ENCODE results near the gene TLR5. TPM values are rescaled to one million over a fixed set of nuclear protein-coding genes. Genes with fewer than 3 reads are reported as not detected.
A peak's percentile ranks its signal among the peaks of the same experiment; 100 is the strongest.
"Not testable (repeated sequence)": the region's sequence is repeated elsewhere in the genome, so short reads cannot be mapped to it uniquely, and the experiment has no call there.

TLR5 gene
- total RNA-seq, 3 donors from 2014 or later = 11.5 to 33.5 (median 16.5) TPM

- Histone ChIP-seq H3K27ac (no peak overlapping the region), H3K9me3 (no peaks in the 10 kb centered on the region), H3K36me3 (no peaks in the 10 kb centered on the region), H3K27me3 (no peaks in the 10 kb centered on the region), H3K4me1 (peaks cover 0 to 9% of the 10 kb centered on the region in 2 donors), H3K4me3 (no peak overlapping the region)
- no peak for TF ChIP-seq CTCF (IDR thresholded peaks at IDR 0.05)
- TF ChIP-seq POLR2A (IDR thresholded peaks at IDR 0.05) = no peak
- no peak for TF ChIP-seq POLR2AphosphoS5 (IDR thresholded peaks at IDR 0.05)
- peak in 1 of 2 donors; percentile 52 for DNase-seq (ENCODE audit: low spot score in 2 of 2)
- intact Hi-C loops (cut with DNase I; ENCODE audit: low total_unique reads) = no loop called here
Observed at GRCh38 chr1:223177681-223178080, 34.6 kb upstream of the TLR5 start.

- H3K4me1 ChIP-seq = peaks cover 0 to 8% of the 10 kb centered on the region in 2 donors
- no peak for DNase-seq (ENCODE audit: low spot score in 2 of 2)
- H3K36me3 ChIP-seq = no peaks in the 10 kb centered on the region
- H3K27me3 ChIP-seq = no peaks in the 10 kb centered on the region
- TF ChIP-seq POLR2A (IDR thresholded peaks at IDR 0.05) (no peak), POLR2AphosphoS5 (IDR thresholded peaks at IDR 0.05) (no peak), CTCF (IDR thresholded peaks at IDR 0.05) (no peak)
- H3K27ac ChIP-seq = no peak overlapping the region
- intact Hi-C loops (cut with DNase I; ENCODE audit: low total_unique reads) = no loop called here
- no peaks in the 10 kb centered on the region for H3K9me3 ChIP-seq
- H3K4me3 ChIP-seq = no peak overlapping the region
Observed at GRCh38 chr1:223176437-223176836, 33.4 kb upstream of the TLR5 start.

- Histone ChIP-seq H3K27ac (peak overlapping the region in 1 of 2 donors; percentile 21), H3K4me1 (peaks cover 0 to 4% of the 10 kb centered on the region in 2 donors), H3K27me3 (no peaks in the 10 kb centered on the region), H3K36me3 (no peaks in the 10 kb centered on the region), H3K9me3 (no peaks in the 10 kb centered on the region), H3K4me3 (no peak overlapping the region)
- intact Hi-C loops (cut with DNase I; ENCODE audit: low total_unique reads) = no loop called here
- TF ChIP-seq POLR2A (IDR thresholded peaks at IDR 0.05) (no peak), CTCF (IDR thresholded peaks at IDR 0.05) (no peak), POLR2AphosphoS5 (IDR thresholded peaks at IDR 0.05) (no peak)
- DNase-seq (ENCODE audit: low spot score in 2 of 2) = no peak
Observed at GRCh38 chr1:223175633-223176032, 32.6 kb upstream of the TLR5 start.

- Histone ChIP-seq H3K4me3 (no peak overlapping the region), H3K27ac (peak overlapping the region in 1 of 2 donors; percentile 21), H3K9me3 (no peaks in the 10 kb centered on the region), H3K27me3 (no peaks in the 10 kb centered on the region), H3K4me1 (peaks cover 0 to 4% of the 10 kb centered on the region in 2 donors), H3K36me3 (no peaks in the 10 kb centered on the region)
- intact Hi-C loops (cut with DNase I; ENCODE audit: low total_unique reads) = no loop called here
- no peak for TF ChIP-seq CTCF (IDR thresholded peaks at IDR 0.05)
- TF ChIP-seq POLR2AphosphoS5 (IDR thresholded peaks at IDR 0.05) = no peak
- TF ChIP-seq POLR2A (IDR thresholded peaks at IDR 0.05) = no peak
- DNase-seq (ENCODE audit: low spot score in 2 of 2) = no peak
Observed at GRCh38 chr1:223175032-223175431, 32.0 kb upstream of the TLR5 start.

GRCh38 chr1:223169458-223169857, 26.4 kb upstream of the TLR5 start:
- H3K4me3 ChIP-seq; intact Hi-C loops (cut with DNase I; ENCODE audit: low total_unique reads); H3K27me3 ChIP-seq; H3K9me3 ChIP-seq; H3K27ac ChIP-seq; H3K36me3 ChIP-seq; DNase-seq (ENCODE audit: low spot score in 2 of 2); H3K4me1 ChIP-seq: not testable (repeated sequence)

- intact Hi-C loops (cut with DNase I; ENCODE audit: low total_unique reads) = no loop called here
- Histone ChIP-seq H3K36me3 (no peaks in the 10 kb centered on the region), H3K27ac (no peak overlapping the region), H3K4me3 (no peak overlapping the region), H3K27me3 (no peaks in the 10 kb centered on the region), H3K9me3 (no peaks in the 10 kb centered on the region), H3K4me1 (no peaks in the 10 kb centered on the region)
- TF ChIP-seq POLR2AphosphoS5 (IDR thresholded peaks at IDR 0.05) (no peak), POLR2A (IDR thresholded peaks at IDR 0.05) (no peak), CTCF (IDR thresholded peaks at IDR 0.05) (no peak)
- no peak for DNase-seq (ENCODE audit: low spot score in 2 of 2)
Observed at GRCh38 chr1:223161321-223161720, 18.3 kb upstream of the TLR5 start.
